K562 (cell line): Measurements from ENCODE around the gene ISYNA1. TPM values are rescaled to one million over a fixed set of nuclear protein-coding genes. Genes with fewer than 3 reads are reported as not detected.

Source experiments
- ATAC-seq: fragments of 200-7000 bp; cut with Tn5 transposase; 3 replicates; pipeline ENCODE4 v1.9.1; 2020; ENCODE audit warnings: moderate library complexity
- BruUV-seq: library from RNA; stranded (reverse); fragments of 400-500 nt; replicated peaks from 2 replicates; lab custom pipeline; 2021; lab: Mats Ljungman, UMichigan
- CTCF ChIA-PET: fragments of 300-600 bp; formaldehyde crosslinking; extraction: SDS; loops from one replicate; lab custom pipeline; 2021; ENCODE audit warnings: low intra/inter-chr PET ratio; lab: Yijun Ruan, JAX
- POLR2A ChIA-PET: fragments of 300-600, 350-650 bp; sonication (Branson Sonifier 250); formaldehyde crosslinking; extraction: SDS; loops from one replicate; lab custom pipeline; 2021; ENCODE audit warnings: antibody characterized with exemption, inconsistent platforms; lab: Yijun Ruan, JAX
- DNase-seq, 4 experiments: peaks; one replicate each; pipeline versions ENCODE4 v3.0.0 to v3.0.0-alpha.2; 2011 to 2018; ENCODE audit warnings: low spot score in 3 of 4, mixed read lengths in 3 of 4; ENCODE audit errors: extremely low read depth in 1 of 4
- FAIRE-seq: peaks from 2 replicates; lab custom pipeline; 2011; peaks lifted over from hg19 to GRCh38; lab: Jason Lieb, UNC
- H2AFZ ChIP-seq: 2 replicates; pipeline ENCODE4 v1.6.0; 2011; ENCODE audit warnings: low read depth, low read length, control low read depth, inconsistent platforms
- H3K27ac ChIP-seq: fragments of 200-600 bp; 3 replicates; pipeline ENCODE4 v1.8.0; 2011; ENCODE audit warnings: low read depth, mild to moderate bottlenecking, control low read depth, inconsistent platforms, low read length, moderate library complexity, mixed read lengths; ENCODE audit errors: extremely low read depth
- H3K27me3 ChIP-seq, 2 experiments: fragments of 300-600 bp in 1 of 2; 2 replicates in 1 of 2; 3 replicates in 1 of 2; pipeline versions ENCODE4 v1.6.0 to v1.8.0; 2011; ENCODE audit warnings: inconsistent platforms in 2 of 2, low read length in 2 of 2, mild to moderate bottlenecking in 1 of 2, mixed read lengths in 1 of 2, moderate library complexity in 1 of 2; ENCODE audit not compliant: control insufficient read depth in 2 of 2, insufficient read depth in 2 of 2
- H3K36me3 ChIP-seq: fragments of 300-600 bp; 3 replicates; pipeline ENCODE4 v1.8.0; 2011; ENCODE audit warnings: mild to moderate bottlenecking, low read length, inconsistent platforms; ENCODE audit not compliant: control insufficient read depth, insufficient read depth
- H3K4me1 ChIP-seq, 2 experiments: fragments of 200-600 bp in 1 of 2; replicated peaks in 1 of 2; 2 replicates in 1 of 2; 3 replicates in 1 of 2; pipeline versions ENCODE4 v1.5.1 to v1.8.0; 2011; ENCODE audit warnings: inconsistent platforms in 2 of 2, low read length in 2 of 2, mild to moderate bottlenecking in 1 of 2, mixed read lengths in 1 of 2, moderate library complexity in 1 of 2; ENCODE audit not compliant: control insufficient read depth in 2 of 2, insufficient read depth in 2 of 2
- H3K4me2 ChIP-seq: 2 replicates; pipeline ENCODE4 v1.6.1; 2011; ENCODE audit warnings: low read length, control low read depth, inconsistent platforms, mixed read lengths; ENCODE audit not compliant: insufficient read depth
- H3K4me3 ChIP-seq: fragments of 200-600 bp; sonication (generic), shearing (Covaris generic); 2 replicates; pipeline ENCODE4 v1.5.1; 2016; ENCODE audit warnings: control low read depth, inconsistent platforms
- H3K79me2 ChIP-seq: fragments of 200-600 bp; 3 replicates; pipeline ENCODE4 v1.8.0; 2011; ENCODE audit warnings: low read length, inconsistent platforms; ENCODE audit not compliant: control insufficient read depth, insufficient read depth
- H3K9ac ChIP-seq, 2 experiments: 2 replicates each; pipeline versions ENCODE4 v1.6.0 to v1.6.1; 2011; ENCODE audit warnings: low read depth in 2 of 2, low read length in 2 of 2, control low read depth in 1 of 2, inconsistent platforms in 1 of 2, mild to moderate bottlenecking in 1 of 2, mixed read lengths in 1 of 2; ENCODE audit not compliant: insufficient read depth in 1 of 2
- H3K9me1 ChIP-seq: one replicate; pipeline ENCODE4 v1.6.0; 2011; ENCODE audit warnings: inconsistent platforms, mild to moderate bottlenecking, low read length, moderate library complexity; ENCODE audit not compliant: control insufficient read depth, insufficient read depth
- H3K9me3 ChIP-seq: replicated peaks from 2 replicates; pipeline ENCODE4 v1.5.1; 2011; ENCODE audit warnings: low read depth, low read length, inconsistent platforms; ENCODE audit not compliant: control insufficient read depth, insufficient read depth
- H4K20me1 ChIP-seq: replicated peaks from 2 replicates; pipeline ENCODE4 v1.6.1; 2011; ENCODE audit warnings: low read length, inconsistent platforms, mixed read lengths; ENCODE audit not compliant: control insufficient read depth, insufficient read depth
- PBX2 ChIP-seq, 2 experiments: IDR thresholded peaks in 1 of 2; conservative IDR thresholded peaks in 1 of 2; 2 replicates each; pipeline ENCODE4 v1.6.1; 2016; ENCODE audit warnings: low read depth in 2 of 2, mild to moderate bottlenecking in 1 of 2, missing compliant biosample characterization in 1 of 2, missing genetic modification characterization in 1 of 2, moderate library complexity in 1 of 2
- SAFB ChIP-seq: fragments of 200-400 bp; formaldehyde crosslinking; IDR thresholded peaks from 2 replicates; pipeline ENCODE4 v1.6.1; 2017; ENCODE audit warnings: low read depth, low read length, borderline replicate concordance
- ZBTB7A ChIP-seq: IDR thresholded peaks from 2 replicates; pipeline ENCODE4 v1.6.1; 2011; ENCODE audit warnings: low read depth, mild to moderate bottlenecking, low read length, moderate library complexity, borderline replicate concordance; ENCODE audit not compliant: control insufficient read depth
- ZNF175 ChIP-seq: fragments of 200-800 bp; sonication (Bioruptor generic); IDR thresholded peaks from 2 replicates; pipeline ENCODE4 v1.6.1; 2016; ENCODE audit warnings: low read depth, mild to moderate bottlenecking, missing genetic modification characterization, missing compliant biosample characterization
- WGBS: fragments of 100-300 bp; shearing (Covaris generic); methylation state at CpG from one replicate; pipeline ENCODE4 v1.1.6; 2016; ENCODE audit warnings: low coverage, mixed read lengths; ENCODE audit not compliant: insufficient coverage; ENCODE audit errors: missing lambda C conversion rate; 5-methylcytosine and 5-hydroxymethylcytosine counted together
- in situ Hi-C: fragments of 300-500 bp; cut with MboI; formaldehyde crosslinking; loops from 4 replicates; pipeline ENCODE4 v1.15.0; 2018; ENCODE audit warnings: inconsistent platforms, mixed read lengths
- intact Hi-C: fragments of 100-400 bp; cut with micrococcal nuclease; formaldehyde crosslinking; loops from 2 replicates; pipeline ENCODE4 v1.14.2; 2022
- polyA plus RNA-seq, 8 experiments: library from polyadenylated mRNA; depleted of rRNA in 4 of 8; stranded (reverse) in 5 of 8; unstranded in 3 of 8; fragments of >200 nt; fragmentation: Nextera tagmentation in 2 of 8; fragmentation: Illumina TruSeq in 1 of 8; extraction: Ambion mirVana in 2 of 8; extraction: Trizol in 1 of 8; gene quantifications; 2 replicates each; pipeline versions ENCODE4 v1.2.1 to v1.2.3, GENCODE V29; 2011 to 2014; ENCODE audit warnings: inconsistent platforms in 1 of 8, missing spikeins in 1 of 8
- total RNA-seq, 7 experiments: library from RNA; depleted of rRNA in 6 of 7; stranded (reverse); fragments of >200 nt in 6 of 7; fragmentation: Illumina TruSeq in 2 of 7; extraction: Trizol in 2 of 7; gene quantifications; 2 replicates each; pipeline versions ENCODE4 v1.2.1 to v1.2.3, GENCODE V29; 2011 to 2021; ENCODE audit warnings: low replicate concordance in 1 of 7

The ISYNA1 gene
- total and polyA plus RNA-seq, 9 of the 15 experiments (the other 6 are each of a cell fraction or from before 2014, with no cell fraction given) = 21.8 to 460 (median 93.2) TPM

GRCh38 chr19:18450931-18451836 lies 13.3 kb upstream of the ISYNA1 start (continued):
- TF ChIP-seq PBX2 (CRISPR knock-in tag; IDR thresholded peaks at IDR 0.05; ENCODE audit: low read depth) (no peak), PBX2 (tag; conservative IDR thresholded peaks at IDR 0.05; ENCODE audit: low read depth) (no peak)

GRCh38 chr19:18450021-18450930 lies 12.3 kb upstream of the ISYNA1 start:
- Histone ChIP-seq H3K4me3 (no peak overlapping the region), H3K9me1 (peaks cover 3% of the 10 kb centered on the region), H3K27ac (no peak overlapping the region), H3K36me3 (peaks cover 75% of the 10 kb centered on the region; the same call in 2 of the 3 replicates), H3K79me2 (no peaks in the 10 kb centered on the region; the same call in 2 of the 3 replicates), H3K4me1 (peaks cover 0 to 38% of the 10 kb centered on the region in 2 experiments; a peak in 2 of 5 replicates), H3K9ac (peak overlapping the region in 1 of 2 experiments; percentile 68; a peak in 2 of 4 replicates), H4K20me1 (no peaks in the 10 kb centered on the region), H2AFZ (no peak overlapping the region), H3K9me3 (no peaks in the 10 kb centered on the region), H3K4me2 (no peak overlapping the region), H3K27me3 (no peaks in the 10 kb centered on the region)
- no TSS peak for BruUV-seq
- no peak for ATAC-seq
- ChIA-PET POLR2A (interaction anchor here (0.5 to 0.8 kb wide), 2 partner anchors 171 to 397 kb away, joined by 4 to 5 read pairs; no protein-coding TSS in a partner anchor), CTCF (interaction anchor here (0.6 to 1.1 kb wide), 3 partner anchors 11 to 225 kb away, joined by 3 to 4 read pairs (median 4); no protein-coding TSS in a partner anchor)
- DNase-seq = no peak
- in situ Hi-C loops = loop anchor here (5.0 kb wide), 1 partner anchor 412 kb away; no protein-coding TSS in a partner anchor
- intact Hi-C loops = no loop called here
- 71% methylated on average over 18 of the region's 33 CpGs for WGBS
- FAIRE-seq = no peak
- peak; percentile 30; the same call in 1 of the 2 replicates for TF ChIP-seq ZBTB7A
- TF ChIP-seq SAFB = no peak
- no peak for TF ChIP-seq ZNF175 (CRISPR knock-in tag)
